GM23248 (cell line): ENCODE data around the gene LRRN4. TPM values are rescaled to one million over a fixed set of nuclear protein-coding genes. Genes with fewer than 3 reads are reported as not detected.
"Not testable (repeated sequence)": the region's sequence is repeated elsewhere in the genome, so short reads cannot be mapped to it uniquely, and the experiment has no call there.

Source experiments
- DNase-seq: peaks from one replicate; pipeline ENCODE4 v3.0.0-alpha.2; 2015
- H2AFZ ChIP-seq: fragments of 200-600 bp; sonication (generic); 2 replicates; pipeline ENCODE4 v1.6.1; 2016; ENCODE audit warnings: antibody characterized with exemption
- H3F3A ChIP-seq: fragments of 200-600 bp; sonication (generic); 2 replicates; pipeline ENCODE4 v1.6.1; 2016; ENCODE audit warnings: mild to moderate bottlenecking, antibody characterized with exemption, mixed run types; ENCODE audit not compliant: insufficient read depth
- H3K27ac ChIP-seq: fragments of 200-600 bp; sonication (generic); 2 replicates; pipeline ENCODE4 v1.5.1; 2016; ENCODE audit warnings: mild to moderate bottlenecking
- H3K27me3 ChIP-seq: fragments of 200-600 bp; sonication (generic); replicated peaks from 2 replicates; pipeline ENCODE4 v1.6.1; 2016; ENCODE audit warnings: mild to moderate bottlenecking; ENCODE audit not compliant: insufficient read depth
- H3K36me3 ChIP-seq: fragments of 200-600 bp; sonication (generic); 2 replicates; pipeline ENCODE4 v1.6.1; 2016; ENCODE audit warnings: low read depth, mild to moderate bottlenecking
- H3K4me1 ChIP-seq: fragments of 200-600 bp; sonication (generic); 2 replicates; pipeline ENCODE4 v1.6.1; 2016; ENCODE audit warnings: mild to moderate bottlenecking; ENCODE audit not compliant: insufficient read depth
- H3K4me2 ChIP-seq: fragments of 200-600 bp; sonication (generic); one replicate; pipeline ENCODE4 v1.6.1; 2016; ENCODE audit warnings: mild to moderate bottlenecking; ENCODE audit not compliant: unreplicated experiment
- H3K4me3 ChIP-seq: fragments of 200-600 bp; sonication (generic); 2 replicates; pipeline ENCODE4 v1.5.1; 2016; ENCODE audit warnings: mild to moderate bottlenecking
- H3K79me2 ChIP-seq: fragments of 200-600 bp; sonication (generic); 2 replicates; pipeline ENCODE4 v1.6.1; 2016; ENCODE audit warnings: mild to moderate bottlenecking; ENCODE audit not compliant: insufficient read depth
- H3K9ac ChIP-seq: fragments of 200-600 bp; sonication (generic); 2 replicates; pipeline ENCODE4 v1.6.1; 2016; ENCODE audit warnings: mild to moderate bottlenecking
- H3K9me2 ChIP-seq: fragments of 200-600 bp; sonication (generic); 2 replicates; pipeline ENCODE4 v1.6.1; 2016; ENCODE audit warnings: mixed run types, mild to moderate bottlenecking, moderate library complexity; ENCODE audit not compliant: insufficient read depth
- H3K9me3 ChIP-seq: fragments of 200-600 bp; sonication (generic); one replicate; pipeline ENCODE4 v1.6.1; 2017; ENCODE audit warnings: low read depth
- H4K20me1 ChIP-seq: fragments of 200-600 bp; sonication (generic); 2 replicates; pipeline ENCODE4 v1.6.0; 2016; ENCODE audit not compliant: insufficient read depth
- EZH2 ChIP-seq: fragments of 200-600 bp; sonication (generic); IDR thresholded peaks from 2 replicates; pipeline ENCODE4 v1.6.1; 2018; ENCODE audit warnings: antibody characterized with exemption, mild to moderate bottlenecking; ENCODE audit not compliant: insufficient read depth, poor library complexity, severe bottlenecking
- EZH2phosphoT487 ChIP-seq: fragments of 200-600 bp; sonication (generic); IDR thresholded peaks from 2 replicates; pipeline ENCODE4 v1.6.1; 2018; ENCODE audit warnings: antibody characterized with exemption, moderate library complexity, mild to moderate bottlenecking, low read depth; ENCODE audit not compliant: insufficient read depth
- WGBS, 2 experiments: methylation state at CpG; one replicate each; pipeline ENCODE4 v1.1.6; 2015 to 2017; ENCODE audit warnings: low lambda C conversion rate in 2 of 2, low coverage in 1 of 2; ENCODE audit errors: missing lambda C conversion rate in 2 of 2; 5-methylcytosine and 5-hydroxymethylcytosine counted together
- in situ Hi-C: fragments of 300-500 bp; cut with MboI; formaldehyde crosslinking; loops from 2 replicates; pipeline ENCODE4 v1.15.0; 2020
- polyA plus RNA-seq: library from polyadenylated mRNA; unstranded; fragments of >200 nt; fragmentation: Nextera tagmentation; extraction: Ambion mirVana; gene quantifications from 2 replicates; pipeline ENCODE4 v1.2.1, GENCODE V29; 2016
- total RNA-seq: library from RNA; depleted of rRNA; stranded (reverse); fragments of >200 nt; shearing (Covaris generic); gene quantifications from 2 replicates; pipeline ENCODE4 v1.2.3, GENCODE V29; 2014

The LRRN4 gene
- total and polyA plus RNA-seq, 2 experiments from 2014 or later: not detected

- Histone ChIP-seq H3K36me3 (peaks cover 41% of the 10 kb centered on the region), H3K9me3 (no peaks in the 10 kb centered on the region), H2AFZ (no peak overlapping the region), H3F3A (no peaks in the 10 kb centered on the region), H3K27ac (no peak overlapping the region), H3K9ac (no peak overlapping the region), H3K9me2 (no peaks in the 10 kb centered on the region), H3K4me1 (no peaks in the 10 kb centered on the region), H3K4me3 (no peak overlapping the region), H3K79me2 (peaks cover 10% of the 10 kb centered on the region), H4K20me1 (0 out of 2 replicates have a peak, but pooled peaks cover 5% of the 10 kb centered on the region), H3K4me2 (no peak overlapping the region), H3K27me3 (no peaks in the 10 kb centered on the region)
- DNase-seq: no peak
- in situ Hi-C loops: no loop called here
- TF ChIP-seq EZH2phosphoT487 (no peak), EZH2 (no peak)
- 41 to 57% methylated on average over 3 of the region's 3 CpGs for WGBS, 2 experiments
Observed at GRCh38 chr20:6038256-6038655, 15.6 kb downstream of the LRRN4 start.

GRCh38 chr20:6037082-6037481 lies 16.8 kb downstream of the LRRN4 start:
- no peaks in the 10 kb centered on the region for H3K4me1 ChIP-seq
- peaks cover 41% of the 10 kb centered on the region for H3K36me3 ChIP-seq
- 97% methylated on average over 1 of the region's 1 CpG for WGBS, 2 experiments
- 0 out of 2 replicates have a peak, but pooled peaks cover 5% of the 10 kb centered on the region for H4K20me1 ChIP-seq
- no peak overlapping the region for H2AFZ ChIP-seq
- H3K4me3 ChIP-seq: no peak overlapping the region
- no peak overlapping the region for H3K27ac ChIP-seq
- H3F3A ChIP-seq: no peaks in the 10 kb centered on the region
- no peak for DNase-seq
- H3K9me2 ChIP-seq: no peaks in the 10 kb centered on the region
- peaks cover 20% of the 10 kb centered on the region for H3K79me2 ChIP-seq
- H3K9me3 ChIP-seq: no peaks in the 10 kb centered on the region
- H3K9ac ChIP-seq: no peak overlapping the region
- H3K27me3 ChIP-seq: no peaks in the 10 kb centered on the region
- TF ChIP-seq EZH2: no peak
- TF ChIP-seq EZH2phosphoT487: no peak
- H3K4me2 ChIP-seq: no peak overlapping the region
- in situ Hi-C loops: no loop called here

GRCh38 chr20:6036213-6036612 lies 17.6 kb downstream of the LRRN4 start:
- H4K20me1 ChIP-seq: 0 out of 2 replicates have a peak, but pooled peaks cover 5% of the 10 kb centered on the region
- TF ChIP-seq EZH2phosphoT487 (no peak), EZH2 (no peak)
- no peak overlapping the region for H3K9ac ChIP-seq
- peaks cover 28% of the 10 kb centered on the region for H3K79me2 ChIP-seq
- H3F3A ChIP-seq: no peaks in the 10 kb centered on the region
- peaks cover 44% of the 10 kb centered on the region for H3K36me3 ChIP-seq
- H3K4me2 ChIP-seq: no peak overlapping the region
- H3K9me2 ChIP-seq: no peaks in the 10 kb centered on the region
- no peak overlapping the region for H3K4me3 ChIP-seq
- H3K9me3 ChIP-seq: no peaks in the 10 kb centered on the region
- no peaks in the 10 kb centered on the region for H3K27me3 ChIP-seq
- no peak overlapping the region for H2AFZ ChIP-seq
- no peaks in the 10 kb centered on the region for H3K4me1 ChIP-seq
- in situ Hi-C loops: no loop called here
- DNase-seq: no peak
- WGBS, 2 experiments: 96 to 97% methylated on average over 4 of the region's 4 CpGs
- no peak overlapping the region for H3K27ac ChIP-seq

- 93 to 98% methylated on average over 2 of the region's 2 CpGs for WGBS, 2 experiments
- H3K36me3 ChIP-seq: peaks cover 36% of the 10 kb centered on the region
- no peak for TF ChIP-seq EZH2
- no peak for TF ChIP-seq EZH2phosphoT487
- in situ Hi-C loops: no loop called here
- H3K27me3 ChIP-seq: no peaks in the 10 kb centered on the region
- H3K9ac ChIP-seq: no peak overlapping the region
- no peak overlapping the region for H3K4me3 ChIP-seq
- DNase-seq: no peak
- no peaks in the 10 kb centered on the region for H3K9me3 ChIP-seq
- 0 out of 2 replicates have a peak, but pooled peaks cover 5% of the 10 kb centered on the region for H4K20me1 ChIP-seq
- no peaks in the 10 kb centered on the region for H3F3A ChIP-seq
- H3K79me2 ChIP-seq: peaks cover 47% of the 10 kb centered on the region
- no peak overlapping the region for H3K4me2 ChIP-seq
- H3K4me1 ChIP-seq: peaks cover 5% of the 10 kb centered on the region; the same call in 1 of the 2 replicates
- no peak overlapping the region for H2AFZ ChIP-seq
- no peak overlapping the region for H3K27ac ChIP-seq
- no peaks in the 10 kb centered on the region for H3K9me2 ChIP-seq
Observed at GRCh38 chr20:6034134-6034969, 19.5 kb downstream of the LRRN4 start.

- H3K36me3 ChIP-seq: peaks cover 39% of the 10 kb centered on the region
- H3K9me3 ChIP-seq, H4K20me1 ChIP-seq, H3F3A ChIP-seq, H3K9ac ChIP-seq, DNase-seq, in situ Hi-C loops, H3K9me2 ChIP-seq, H2AFZ ChIP-seq, H3K27me3 ChIP-seq, H3K4me3 ChIP-seq, H3K4me2 ChIP-seq, H3K27ac ChIP-seq: not testable (repeated sequence)
- peaks cover 11% of the 10 kb centered on the region; the same call in 1 of the 2 replicates for H3K4me1 ChIP-seq
- peaks cover 58% of the 10 kb centered on the region for H3K79me2 ChIP-seq
- WGBS, 2 experiments: 96 to 99% methylated on average over 8 of the region's 8 CpGs
Observed at GRCh38 chr20:6032907-6033306, 21.0 kb downstream of the LRRN4 start.
